Islet of Langerhans (tissue), 1 donor: ENCODE data around the gene FAAP24.
"Not testable (repeated sequence)": the region's sequence is repeated elsewhere in the genome, so short reads cannot be mapped to it uniquely, and the experiment has no call there.

Source experiments
- FAIRE-seq: peaks from one replicate; lab custom pipeline; 2011; peaks lifted over from hg19 to GRCh38; lab: Jason Lieb, UNC

Gene FAAP24

GRCh38 chr19:32971715-32972540 lies at the start of gene FAAP24, which contains the start of gene CEP89:
Gene FAAP24, plus strand, starts transcription at chr19:32972242. Its CDS starts 955 bp downstream, at chr19:32973197.
Gene CEP89, minus strand, starts transcription at chr19:32971958. Its CDS starts 84 bp downstream, at chr19:32971874.
- FAIRE-seq, result peak; percentile 98

- FAIRE-seq, result peak; percentile 27
Observed at GRCh38 chr19:32924200-32924599, 47.8 kb upstream of the FAAP24 start.

GRCh38 chr19:32928806-32929205 lies 43.2 kb upstream of the FAAP24 start:
- FAIRE-seq, result no peak

- FAIRE-seq, result no peak
Observed at GRCh38 chr19:32930567-32930966, 41.5 kb upstream of the FAAP24 start.

- FAIRE-seq, result no peak
Observed at GRCh38 chr19:32933571-32933970, 38.5 kb upstream of the FAAP24 start.

GRCh38 chr19:32935629-32936028 lies 36.4 kb upstream of the FAAP24 start:
- FAIRE-seq, result no peak

GRCh38 chr19:32936065-32936464 lies 36.0 kb upstream of the FAAP24 start:
- FAIRE-seq, result no peak

GRCh38 chr19:32941273-32941672 lies 30.8 kb upstream of the FAAP24 start:
- not testable (repeated sequence) for FAIRE-seq

- no peak for FAIRE-seq
Observed at GRCh38 chr19:32945260-32945659, 26.8 kb upstream of the FAAP24 start.

- FAIRE-seq, result no peak
Observed at GRCh38 chr19:32966750-32967149, 5.3 kb upstream of the FAAP24 start.

- FAIRE-seq, result no peak
Observed at GRCh38 chr19:32969549-32969948, 2.5 kb upstream of the FAAP24 start.

- FAIRE-seq, result no peak
Observed at GRCh38 chr19:32971012-32971595, 938 bp upstream of the FAAP24 start.

- FAIRE-seq, result no peak
Observed at GRCh38 chr19:32976223-32976805, 4.3 kb downstream of the FAAP24 start.

- no peak for FAIRE-seq
Observed at GRCh38 chr19:32977280-32977679, 5.2 kb downstream of the FAAP24 start.

GRCh38 chr19:32977813-32978212 lies 5.8 kb downstream of the FAAP24 start:
- FAIRE-seq, result not testable (repeated sequence)

- not testable (repeated sequence) for FAIRE-seq
Observed at GRCh38 chr19:32979807-32980206, 7.8 kb downstream of the FAAP24 start.

GRCh38 chr19:32982488-32982887 lies 10.4 kb downstream of the FAAP24 start:
- FAIRE-seq, result not testable (repeated sequence)

- not testable (repeated sequence) for FAIRE-seq
Observed at GRCh38 chr19:32988254-32988653, 16.2 kb downstream of the FAAP24 start.

- FAIRE-seq, result no peak
Observed at GRCh38 chr19:32988724-32989123, 16.7 kb downstream of the FAAP24 start.

GRCh38 chr19:32995966-32996365 lies 23.9 kb downstream of the FAAP24 start:
- FAIRE-seq, result not testable (repeated sequence)

GRCh38 chr19:32997061-32997464 lies 25.0 kb downstream of the FAAP24 start:
- not testable (repeated sequence) for FAIRE-seq

- no peak for FAIRE-seq
Observed at GRCh38 chr19:32997716-32998355, 25.8 kb downstream of the FAAP24 start.

- FAIRE-seq, result no peak
Observed at GRCh38 chr19:32998722-32999121, 26.7 kb downstream of the FAAP24 start.
